Right cardiac atrium (tissue), 5 donors: ENCODE measurements around the gene DRGX. TPM values are rescaled to one million over a fixed set of nuclear protein-coding genes. Genes with fewer than 3 reads are reported as not detected.

ENCODE experiments used
- ATAC-seq, 2 donors: fragments of 200-7000 bp; cut with Tn5 transposase; one replicate each; pipeline versions ENCODE4 v1.8.0 to v1.9.1; 2020; ENCODE audit warnings: moderate library complexity in 2 of 2, mild to moderate bottlenecking in 1 of 2
- DNase-seq, 3 donors: peaks; one replicate each; pipeline ENCODE4 v3.0.0-alpha.2; 2020
- H3K27ac ChIP-seq: one replicate; pipeline ENCODE4 v1.5.1; 2013; ENCODE audit warnings: mild to moderate bottlenecking, low read length, control low read depth, moderate library complexity
- H3K27me3 ChIP-seq: one replicate; pipeline ENCODE4 v1.6.1; 2013; ENCODE audit not compliant: control insufficient read depth, insufficient read depth
- H3K4me1 ChIP-seq: one replicate; pipeline ENCODE4 v1.6.1; 2013; ENCODE audit warnings: low read length; ENCODE audit not compliant: control insufficient read depth, insufficient read depth
- H3K4me3 ChIP-seq: one replicate; pipeline ENCODE4 v1.5.1; 2013; ENCODE audit warnings: low read length, control low read depth
- H3K9me3 ChIP-seq: one replicate; pipeline ENCODE4 v1.6.1; 2013; ENCODE audit warnings: low read length; ENCODE audit not compliant: control insufficient read depth
- WGBS: extraction: QIAGEN DNeasy Blood & Tissue Kit; methylation state at CpG from one replicate; pipeline ENCODE4 v1.1.7; 2013; 5-methylcytosine and 5-hydroxymethylcytosine counted together
- intact Hi-C, 4 donors: fragments of 100-400 bp; cut with DNase I; formaldehyde crosslinking; loops; one replicate each; pipeline versions ENCODE4 v1.11.0 to v1.14.0; 2022 to 2023
- polyA plus RNA-seq: library from polyadenylated mRNA; stranded (reverse); fragments of 200-250 nt; gene quantifications from one replicate; pipeline ENCODE4 v1.2.3, GENCODE V29; 2013
- total RNA-seq, 4 donors: library from RNA; stranded (reverse); fragmentation: NEBNext Ultra II Directional; extraction: Animal tissue kit (Norgen Biotek cat#: 25700); gene quantifications; one replicate each; pipeline ENCODE4 v1.2.1, GENCODE V29; 2021
- donor health status: healthy with polysubstance abuse.
- donor health status: DM: no; HTN: yes; CAD: no.
- donor health status: DM: no; HTN: no; CAD: no.
- donor health status: DM: no; HTN: yes; CAD: no; lungs with severe emphysema.
- donor health status: DM: yes; HTN: yes; CAD: no.

Gene DRGX
- total and polyA plus RNA-seq, 5 donors: not detected

DNA sequence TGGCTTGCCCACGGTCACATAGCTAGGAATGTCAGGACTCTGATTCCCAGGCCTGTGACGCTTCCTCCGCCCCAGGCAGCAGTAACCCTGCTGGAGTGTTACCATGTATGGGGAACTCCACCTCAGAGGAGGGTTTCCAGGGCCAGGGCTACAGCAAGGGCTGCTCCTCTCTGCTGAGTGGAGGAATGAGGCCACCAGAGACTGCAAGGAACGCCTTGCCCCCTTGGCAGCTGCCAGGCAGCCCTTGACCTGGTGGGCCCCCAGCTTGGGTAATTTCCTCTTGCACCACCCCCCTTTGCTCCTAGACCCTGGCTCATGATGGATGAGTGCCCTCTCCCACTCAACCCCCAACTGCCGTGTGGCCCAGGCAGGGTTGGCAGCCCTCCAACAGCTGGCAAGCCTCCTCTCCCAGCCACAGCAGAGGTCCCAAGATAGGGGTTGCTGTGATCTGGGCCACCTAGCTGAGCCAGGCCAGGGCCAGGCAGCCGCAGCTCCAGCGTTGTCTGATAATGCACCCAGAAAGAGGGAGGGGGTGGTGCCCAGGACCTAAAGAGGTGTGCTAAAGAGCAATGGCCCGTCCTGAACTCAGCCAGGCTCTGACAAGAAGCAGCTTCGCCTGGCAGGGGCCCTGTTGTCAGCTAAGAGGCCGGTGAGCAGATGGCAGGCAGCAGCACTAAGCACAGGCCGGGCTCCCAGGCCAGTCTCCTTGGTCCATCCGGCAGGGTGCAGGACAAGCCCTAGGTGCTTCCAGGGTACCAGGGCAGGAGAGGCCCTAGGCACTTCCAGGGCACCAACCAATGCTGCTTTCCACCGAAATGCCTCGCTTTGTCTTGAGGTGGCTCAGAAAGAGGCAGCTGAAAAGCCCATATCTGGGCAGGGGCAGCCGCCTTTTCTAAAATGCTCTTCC, 35.4 kb downstream of the DRGX start:
- H3K27ac ChIP-seq: peak overlapping the region; percentile 32
- ATAC-seq (peak; percentile 75 to 77), DNase-seq (peak; percentile 35 to 80 (median 66))
- intact Hi-C loops: no loop called here
- H3K27me3 ChIP-seq: no peaks in the 10 kb centered on the region
- no peak overlapping the region for H3K4me3 ChIP-seq
- H3K9me3 ChIP-seq: no peaks in the 10 kb centered on the region
- peaks cover 6% of the 10 kb centered on the region for H3K4me1 ChIP-seq
- 50% methylated on average over 15 of the region's 15 CpGs for WGBS

DNA sequence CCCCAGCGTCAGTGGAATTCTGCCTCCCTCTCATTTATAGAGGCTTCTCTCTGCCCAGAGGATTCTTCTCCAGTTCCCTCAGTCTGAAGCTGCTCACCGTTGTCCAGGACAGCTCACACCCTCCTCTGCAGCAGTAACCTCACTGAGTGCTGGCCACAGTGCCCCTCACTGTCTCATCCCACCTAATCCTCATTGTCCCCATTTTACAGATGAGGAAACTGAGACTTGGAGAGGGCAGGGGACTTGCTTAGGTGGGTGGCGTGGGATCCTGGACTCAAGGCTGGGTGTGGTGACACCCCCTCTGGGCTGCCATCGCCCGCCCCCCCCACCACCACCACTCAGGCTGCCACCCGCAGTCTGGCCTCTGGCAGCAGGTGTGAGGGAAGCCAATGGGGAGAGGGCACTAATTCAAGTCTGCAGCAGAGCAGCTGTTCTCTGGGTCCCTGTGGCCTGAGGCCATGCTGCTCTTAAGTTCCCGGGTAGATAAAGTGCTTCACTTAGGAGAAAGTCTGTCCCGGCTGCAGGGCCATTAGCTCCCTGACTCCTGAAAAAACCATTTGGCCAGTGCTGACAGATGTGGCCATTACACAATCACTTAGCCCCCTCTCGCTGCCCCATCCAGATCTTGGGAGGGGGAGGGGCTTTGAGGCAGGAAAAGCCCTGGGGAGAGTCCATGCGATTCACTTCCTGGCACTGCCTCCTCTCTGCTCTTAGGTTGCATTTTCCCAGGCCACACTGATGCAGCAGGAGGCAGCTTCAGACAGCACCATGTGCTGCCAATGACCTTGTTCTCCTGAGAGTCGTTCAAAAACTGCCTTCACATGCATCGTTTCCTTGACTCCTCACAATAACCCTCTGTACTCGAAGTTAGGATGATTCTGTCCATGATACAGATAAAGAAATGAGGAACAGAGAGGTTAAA, 36.3 kb downstream of the DRGX start:
- Histone ChIP-seq H3K4me3 (no peak overlapping the region), H3K27me3 (no peaks in the 10 kb centered on the region), H3K4me1 (peaks cover 6% of the 10 kb centered on the region), H3K27ac (peak overlapping the region; percentile 32), H3K9me3 (no peaks in the 10 kb centered on the region)
- DNase-seq (peak in 1 of 3 donors; percentile 39), ATAC-seq (peak; percentile 36 to 49)
- intact Hi-C loops: no loop called here
- 39% methylated on average over 13 of the region's 13 CpGs for WGBS

DNA sequence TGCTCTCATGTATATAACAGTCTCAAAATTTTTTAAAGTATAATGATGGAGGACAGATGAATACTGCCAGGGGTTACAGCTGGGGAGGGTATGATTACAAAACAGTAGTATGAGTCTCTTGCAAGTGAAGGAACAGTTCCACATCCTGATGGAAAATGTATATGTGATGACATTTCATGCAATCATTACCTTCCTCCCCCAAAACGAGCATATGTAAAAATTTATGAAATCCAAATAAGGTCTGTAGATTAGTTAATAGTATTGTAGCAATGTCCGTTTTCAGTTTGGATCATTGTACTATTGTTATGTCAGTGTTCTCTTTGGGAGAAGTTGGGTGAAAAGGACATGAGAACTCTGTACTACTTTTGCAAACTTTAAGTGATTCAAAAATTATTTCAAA, 38.0 kb downstream of the DRGX start:
- DNase-seq: no peak
- Histone ChIP-seq H3K4me1 (peaks cover 6% of the 10 kb centered on the region), H3K27ac (no peak overlapping the region), H3K4me3 (no peak overlapping the region), H3K27me3 (no peaks in the 10 kb centered on the region), H3K9me3 (no peaks in the 10 kb centered on the region)
- intact Hi-C loops: no loop called here
- 63% methylated on average over 2 of the region's 2 CpGs for WGBS
- ATAC-seq: no peak

DNA sequence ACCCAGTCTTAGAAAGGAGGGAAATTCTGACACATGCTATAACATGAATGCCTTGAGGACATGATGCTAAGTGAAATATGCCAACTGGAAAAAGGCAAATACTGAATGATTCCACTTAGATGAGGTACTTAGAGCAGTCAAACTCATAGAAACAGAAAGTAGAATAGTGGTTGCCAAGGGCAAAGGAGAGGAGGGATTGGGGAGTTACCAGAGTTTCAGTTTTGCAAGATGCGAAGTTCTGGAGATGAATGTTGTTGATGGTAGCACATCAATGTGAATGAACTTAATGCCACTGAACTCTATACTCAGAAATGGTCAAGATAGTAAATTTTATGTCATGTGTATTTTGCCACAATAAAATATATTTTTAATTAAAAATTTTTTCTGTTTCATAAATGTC, 38.9 kb downstream of the DRGX start:
- no peaks in the 10 kb centered on the region for H3K9me3 ChIP-seq
- no peak for ATAC-seq
- DNase-seq: no peak
- intact Hi-C loops: no loop called here
- no peak overlapping the region for H3K4me3 ChIP-seq
- H3K27ac ChIP-seq: no peak overlapping the region
- H3K4me1 ChIP-seq: peaks cover 6% of the 10 kb centered on the region
- H3K27me3 ChIP-seq: no peaks in the 10 kb centered on the region
- 91% methylated on average over 1 of the region's 1 CpG for WGBS

DNA sequence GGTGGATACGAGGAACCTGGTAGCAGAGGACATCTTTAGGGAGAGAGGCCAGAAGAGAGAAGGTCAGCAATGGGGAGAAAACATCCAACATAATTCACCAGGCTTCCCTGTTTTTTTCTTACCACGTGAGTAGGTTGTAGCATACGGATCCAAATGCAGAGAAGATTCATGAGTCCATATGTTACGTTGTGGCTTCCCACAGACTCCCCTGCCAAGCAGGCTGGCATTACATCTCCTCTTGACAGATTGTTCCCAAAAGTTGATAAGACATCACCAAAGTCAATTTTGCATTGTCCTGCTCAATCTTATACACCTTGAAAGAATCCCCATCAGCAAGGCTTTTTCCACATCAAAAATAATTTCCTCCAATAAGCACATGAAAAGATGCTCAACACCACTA, 39.7 kb downstream of the DRGX start:
- ATAC-seq (no peak), DNase-seq (no peak)
- Histone ChIP-seq H3K9me3 (no peaks in the 10 kb centered on the region), H3K4me3 (no peak overlapping the region), H3K27me3 (no peaks in the 10 kb centered on the region), H3K27ac (no peak overlapping the region), H3K4me1 (peaks cover 6% of the 10 kb centered on the region)
- intact Hi-C loops: no loop called here
- 90% methylated on average over 4 of the region's 4 CpGs for WGBS

DNA sequence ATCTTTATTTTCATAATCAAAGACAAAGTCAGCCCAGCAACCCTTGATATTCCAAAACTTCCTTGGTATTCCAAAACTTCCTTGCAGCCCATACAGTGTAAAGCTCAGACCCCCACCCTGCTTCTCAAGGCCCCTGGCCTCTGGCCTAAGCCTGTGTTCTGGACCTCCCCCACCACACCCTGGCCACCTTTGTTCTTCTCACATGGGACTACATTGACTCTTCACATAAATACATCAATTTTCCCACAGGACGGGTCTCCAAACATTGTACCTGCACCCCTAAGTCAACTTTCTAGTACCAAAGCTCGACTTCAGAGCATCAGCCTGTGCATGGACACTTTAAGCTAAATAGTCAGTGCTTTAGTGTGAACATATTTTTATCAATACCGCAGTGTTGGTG, 40.7 kb downstream of the DRGX start:
- ATAC-seq: no peak
- H3K9me3 ChIP-seq: no peaks in the 10 kb centered on the region
- peaks cover 3% of the 10 kb centered on the region for H3K4me1 ChIP-seq
- intact Hi-C loops: no loop called here
- H3K27ac ChIP-seq: no peak overlapping the region
- WGBS: 83% methylated on average over 3 of the region's 3 CpGs
- DNase-seq: no peak
- no peaks in the 10 kb centered on the region for H3K27me3 ChIP-seq
- no peak overlapping the region for H3K4me3 ChIP-seq

DNA sequence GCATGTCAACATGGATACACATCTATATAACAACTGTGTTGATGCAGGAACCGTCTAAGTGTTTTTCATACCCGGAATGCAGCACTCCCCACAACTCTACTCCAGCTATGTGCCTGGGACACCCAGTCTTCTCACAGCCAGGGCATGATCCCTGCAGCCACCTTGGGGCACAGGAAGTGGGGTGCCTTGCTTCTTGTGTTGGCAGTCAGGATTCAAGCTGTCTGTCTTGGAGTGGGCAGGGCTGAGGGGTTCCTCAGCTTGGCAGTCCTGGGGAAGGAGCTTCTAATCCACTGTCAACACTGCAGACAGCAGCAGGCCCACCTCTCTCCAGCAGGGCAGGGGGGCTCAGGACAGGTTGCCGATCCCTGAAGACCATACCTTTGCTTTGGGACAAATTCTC, 41.3 kb downstream of the DRGX start:
- H3K4me1 ChIP-seq: no peaks in the 10 kb centered on the region
- H3K27me3 ChIP-seq: no peaks in the 10 kb centered on the region
- ATAC-seq: no peak
- WGBS: 83% methylated on average over 3 of the region's 3 CpGs
- no peak overlapping the region for H3K4me3 ChIP-seq
- intact Hi-C loops: no loop called here
- H3K27ac ChIP-seq: no peak overlapping the region
- no peak for DNase-seq
- H3K9me3 ChIP-seq: peaks cover under 1% of the 10 kb centered on the region

DNA sequence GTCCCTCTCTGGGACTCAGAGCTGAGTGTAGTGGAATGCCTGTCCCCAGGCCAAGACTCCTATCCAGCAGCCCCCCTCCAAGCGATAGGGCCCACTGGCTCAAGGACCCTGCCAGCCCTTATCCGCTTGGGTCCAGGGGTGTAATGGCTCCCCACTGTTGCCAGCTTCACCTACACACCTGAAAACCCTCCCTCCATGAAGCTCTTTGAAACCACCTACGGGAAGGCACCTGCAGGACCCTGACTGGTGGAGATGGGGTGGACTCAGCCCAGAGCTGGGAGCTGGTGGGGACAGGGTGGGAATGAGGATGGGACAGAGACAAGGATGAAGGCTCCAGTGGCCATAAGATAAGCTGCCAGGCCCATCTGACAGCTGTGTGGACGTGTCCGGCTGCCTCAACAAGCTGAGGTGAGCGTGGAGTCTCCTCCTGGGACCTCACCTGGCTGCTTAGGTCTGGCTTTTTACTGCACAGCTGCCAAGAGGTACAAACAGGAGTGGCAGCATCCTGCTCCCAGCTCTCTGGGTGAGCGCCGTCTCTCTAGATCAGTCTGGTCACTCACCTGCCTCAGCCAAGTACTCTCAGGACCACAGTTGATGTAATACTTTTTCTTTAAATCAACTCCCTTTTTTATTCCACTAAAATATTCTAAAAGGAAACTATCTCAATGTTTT, 41.9 kb downstream of the DRGX start:
- DNase-seq (no peak), ATAC-seq (no peak)
- intact Hi-C loops: no loop called here
- peaks cover 3% of the 10 kb centered on the region for H3K9me3 ChIP-seq
- no peaks in the 10 kb centered on the region for H3K4me1 ChIP-seq
- H3K27me3 ChIP-seq: no peaks in the 10 kb centered on the region
- WGBS: 89% methylated on average over 8 of the region's 8 CpGs
- no peak overlapping the region for H3K27ac ChIP-seq
- no peak overlapping the region for H3K4me3 ChIP-seq

DNA sequence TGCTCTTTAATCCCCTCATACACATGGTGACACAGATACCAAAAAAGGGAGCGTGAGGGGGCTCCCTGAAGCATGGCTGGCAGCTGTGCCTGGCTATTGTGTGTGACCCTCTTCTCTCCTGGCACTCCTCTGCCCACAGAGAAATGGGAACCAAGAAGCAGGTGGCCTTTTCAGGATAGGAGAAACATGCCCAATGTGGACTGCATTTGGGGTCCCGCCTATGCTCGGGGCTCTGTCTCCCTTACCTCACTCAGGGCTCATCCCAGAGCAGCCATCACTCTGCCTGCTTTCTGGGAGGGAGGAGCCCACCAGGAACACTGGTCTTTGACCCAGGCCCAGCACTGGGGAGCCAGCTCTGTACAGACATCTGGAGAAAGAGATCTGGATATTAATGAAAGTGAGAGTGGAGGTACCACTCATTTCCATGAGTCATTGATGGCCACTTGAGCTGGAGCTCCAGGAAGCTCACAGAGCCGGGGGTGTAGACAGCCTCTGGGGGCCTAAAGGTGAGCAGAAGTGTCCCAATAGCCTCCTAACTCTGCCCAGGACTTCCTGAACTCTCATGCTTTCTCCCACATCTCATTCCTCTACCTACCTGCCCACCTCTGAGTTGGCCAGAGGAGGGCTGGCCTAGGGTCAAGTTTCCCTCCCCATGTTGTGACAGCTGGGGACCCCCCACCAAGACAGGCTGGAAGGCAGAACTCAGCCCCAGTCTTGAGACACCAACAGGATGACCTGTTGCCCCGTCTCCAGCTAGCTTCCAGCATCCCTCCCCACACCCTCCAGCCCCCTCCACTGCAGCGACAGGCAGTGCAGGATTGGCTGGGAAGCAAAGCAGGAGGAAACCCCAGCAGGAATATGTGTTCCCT, 42.6 kb downstream of the DRGX start:
- intact Hi-C loops: no loop called here
- 79% methylated on average over 6 of the region's 6 CpGs for WGBS
- ATAC-seq (no peak), DNase-seq (no peak)
- no peaks in the 10 kb centered on the region for H3K27me3 ChIP-seq
- H3K4me1 ChIP-seq: no peaks in the 10 kb centered on the region
- H3K9me3 ChIP-seq: peaks cover 3% of the 10 kb centered on the region
- no peak overlapping the region for H3K4me3 ChIP-seq
- no peak overlapping the region for H3K27ac ChIP-seq

DNA sequence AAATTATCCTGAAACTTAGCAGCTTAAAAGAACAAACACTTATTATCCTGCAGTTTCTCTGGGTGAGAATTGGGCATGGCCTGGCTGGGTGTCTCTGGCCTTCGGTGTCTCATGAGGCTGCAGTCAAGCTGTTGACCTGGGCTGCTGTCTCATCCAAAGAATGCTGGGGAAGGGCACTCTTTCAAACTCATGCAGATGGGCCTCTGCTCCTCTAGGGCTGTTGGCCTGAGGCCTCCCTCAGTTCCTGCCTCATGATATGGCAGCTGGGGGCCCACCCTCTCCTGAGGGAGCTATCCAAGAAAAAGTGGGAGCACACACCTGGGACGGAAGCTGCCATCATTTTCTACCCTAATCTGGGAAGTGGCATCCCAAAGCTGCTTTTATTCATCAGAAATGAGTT, 43.6 kb downstream of the DRGX start:
- ATAC-seq (no peak), DNase-seq (no peak)
- peaks cover 3% of the 10 kb centered on the region for H3K9me3 ChIP-seq
- intact Hi-C loops: no loop called here
- WGBS: 88% methylated on average over 2 of the region's 2 CpGs
- no peak overlapping the region for H3K4me3 ChIP-seq
- no peaks in the 10 kb centered on the region for H3K27me3 ChIP-seq
- H3K27ac ChIP-seq: no peak overlapping the region
- H3K4me1 ChIP-seq: no peaks in the 10 kb centered on the region
